Mesenchymal stem cell (in vitro differentiated cells and primary cell): ENCODE measurements around the gene CEP89.
"Not testable (repeated sequence)": the region's sequence is repeated elsewhere in the genome, so short reads cannot be mapped to it uniquely, and the experiment has no call there.

Experiments used
- DNase-seq: peaks from one replicate; pipeline ENCODE4 v3.0.0-alpha.2; 2013
- H2AFZ ChIP-seq: one replicate; pipeline ENCODE4 v1.6.1; 2013; ENCODE audit warnings: low read depth, mild to moderate bottlenecking, control low read depth, inconsistent platforms, low read length, moderate library complexity
- H2AK5ac ChIP-seq: 2 replicates; pipeline ENCODE4 v1.6.1; 2013; ENCODE audit warnings: low read length, moderate library complexity, mild to moderate bottlenecking, inconsistent platforms; ENCODE audit not compliant: severe bottlenecking
- H2BK120ac ChIP-seq: one replicate; pipeline ENCODE4 v1.6.1; 2013; ENCODE audit warnings: low read depth, mild to moderate bottlenecking, inconsistent platforms, low read length, moderate library complexity
- H2BK12ac ChIP-seq, 2 experiments: one replicate each; pipeline ENCODE4 v1.6.1; 2013; ENCODE audit warnings: inconsistent platforms in 2 of 2, low read length in 2 of 2, mild to moderate bottlenecking in 2 of 2, moderate library complexity in 2 of 2, control low read depth in 1 of 2
- H2BK15ac ChIP-seq: one replicate; pipeline ENCODE4 v1.6.1; 2013; ENCODE audit warnings: mild to moderate bottlenecking, low read depth, inconsistent platforms; ENCODE audit not compliant: poor library complexity, severe bottlenecking
- H2BK5ac ChIP-seq: 2 replicates; pipeline ENCODE4 v1.6.1; 2013; ENCODE audit warnings: low read depth, mild to moderate bottlenecking, low read length, control low read depth, inconsistent platforms; ENCODE audit not compliant: poor library complexity, severe bottlenecking
- H3K14ac ChIP-seq, 2 experiments: one replicate each; pipeline ENCODE4 v1.6.1; 2013; ENCODE audit warnings: inconsistent platforms in 2 of 2, low read length in 2 of 2, control low read depth in 1 of 2, mild to moderate bottlenecking in 1 of 2, moderate library complexity in 1 of 2
- H3K18ac ChIP-seq, 2 experiments: one replicate each; pipeline ENCODE4 v1.6.1; 2013; ENCODE audit warnings: inconsistent platforms in 2 of 2, low read length in 2 of 2, control low read depth in 1 of 2, low read depth in 1 of 2, mild to moderate bottlenecking in 1 of 2
- H3K23ac ChIP-seq, 2 experiments: one replicate each; pipeline ENCODE4 v1.6.1; 2013; ENCODE audit warnings: inconsistent platforms in 2 of 2, low read length in 2 of 2, mild to moderate bottlenecking in 2 of 2, moderate library complexity in 2 of 2, control low read depth in 1 of 2
- H3K27ac ChIP-seq: 2 replicates; pipeline ENCODE4 v1.5.1; 2013; ENCODE audit warnings: mild to moderate bottlenecking, moderate library complexity, low read length, control low read depth, inconsistent platforms; ENCODE audit not compliant: poor library complexity, severe bottlenecking
- H3K27me3 ChIP-seq, 2 experiments: 2 replicates each; pipeline versions ENCODE4 v1.6.1 to v1.7.0; 2013; ENCODE audit warnings: low read length in 2 of 2, mild to moderate bottlenecking in 2 of 2, moderate library complexity in 2 of 2, control low read depth in 1 of 2, inconsistent platforms in 1 of 2; ENCODE audit not compliant: control insufficient read depth in 1 of 2, insufficient read depth in 1 of 2
- H3K36me3 ChIP-seq, 2 experiments: 2 replicates each; pipeline versions ENCODE4 v1.6.1 to v1.7.0; 2013; ENCODE audit warnings: low read length in 2 of 2, control low read depth in 1 of 2, inconsistent platforms in 1 of 2, low read depth in 1 of 2, mild to moderate bottlenecking in 1 of 2; ENCODE audit not compliant: insufficient read depth in 2 of 2, control insufficient read depth in 1 of 2
- H3K4ac ChIP-seq, 2 experiments: one replicate each; pipeline ENCODE4 v1.6.1; 2013; ENCODE audit warnings: inconsistent platforms in 2 of 2, low read length in 2 of 2, mild to moderate bottlenecking in 2 of 2, moderate library complexity in 2 of 2, control low read depth in 1 of 2, low read depth in 1 of 2
- H3K4me1 ChIP-seq: 2 replicates; pipeline ENCODE4 v1.6.1; 2013; ENCODE audit warnings: low read depth, low read length, control low read depth; ENCODE audit not compliant: control insufficient read depth, insufficient read depth
- H3K4me2 ChIP-seq: 2 replicates; pipeline ENCODE4 v1.6.1; 2013; ENCODE audit warnings: low read length, mild to moderate bottlenecking, inconsistent platforms; ENCODE audit not compliant: poor library complexity, severe bottlenecking
- H3K4me3 ChIP-seq, 2 experiments: 2 replicates each; pipeline versions ENCODE4 v1.5.1 to v1.7.0; 2013; ENCODE audit warnings: low read length in 2 of 2, mild to moderate bottlenecking in 2 of 2, control low read depth in 1 of 2, low read depth in 1 of 2; ENCODE audit not compliant: insufficient read depth in 1 of 2
- H3K79me1 ChIP-seq: replicated peaks from 2 replicates; pipeline ENCODE4 v1.6.1; 2013; ENCODE audit warnings: mild to moderate bottlenecking, control low read depth, low read length, inconsistent platforms; ENCODE audit not compliant: poor library complexity, severe bottlenecking
- H3K9ac ChIP-seq: 2 replicates; pipeline ENCODE4 v1.7.0; 2013; ENCODE audit warnings: mild to moderate bottlenecking, low read length, moderate library complexity
- H3K9me3 ChIP-seq: 2 replicates; pipeline ENCODE4 v1.7.0; 2013; ENCODE audit warnings: mild to moderate bottlenecking, low read length; ENCODE audit not compliant: control insufficient read depth
- H4K8ac ChIP-seq: one replicate; pipeline ENCODE4 v1.6.1; 2013; ENCODE audit warnings: inconsistent platforms, mild to moderate bottlenecking, low read length, moderate library complexity
- H4K91ac ChIP-seq: one replicate; pipeline ENCODE4 v1.6.1; 2013; ENCODE audit warnings: mild to moderate bottlenecking, low read length, inconsistent platforms
- WGBS: methylation state at CpG from one replicate; pipeline ENCODE4 v1.1.7; 2013; ENCODE audit warnings: mixed read lengths; 5-methylcytosine and 5-hydroxymethylcytosine counted together

The CEP89 gene

DNA sequence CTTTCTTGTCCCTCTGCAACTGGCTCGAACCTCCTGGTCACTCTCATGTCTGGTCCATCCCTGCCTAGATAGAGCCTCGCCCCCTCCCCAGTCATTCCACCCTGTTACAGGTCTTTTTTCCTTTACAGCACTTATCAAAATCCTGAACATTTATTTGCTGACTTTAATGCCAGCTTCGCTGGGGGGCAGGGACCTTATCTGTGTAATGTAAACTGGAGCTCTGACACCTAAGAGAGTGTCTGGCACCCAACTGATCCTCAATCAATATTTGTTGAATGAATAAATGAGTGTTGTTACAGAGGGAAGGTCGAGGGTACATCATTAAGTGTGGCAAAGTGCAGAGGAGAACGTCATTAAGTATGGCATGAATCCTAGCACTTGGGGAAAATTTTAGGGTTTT lies 17.0 kb upstream of the CEP89 start:
- H2BK15ac ChIP-seq = no peak overlapping the region
- H3K79me1 ChIP-seq = peaks cover 15% of the 10 kb centered on the region
- no peak overlapping the region for H3K23ac ChIP-seq
- no peaks in the 10 kb centered on the region for H3K4me1 ChIP-seq
- H3K27ac ChIP-seq = no peak overlapping the region
- H2AFZ ChIP-seq = no peak overlapping the region
- H4K91ac ChIP-seq = no peak overlapping the region
- no peak overlapping the region for H3K9ac ChIP-seq
- H3K14ac ChIP-seq = no peak overlapping the region
- H3K4ac ChIP-seq = no peak overlapping the region
- DNase-seq = no peak
- no peak overlapping the region for H3K4me3 ChIP-seq
- H3K18ac ChIP-seq = no peak overlapping the region
- H2BK5ac ChIP-seq = no peak overlapping the region
- no peaks in the 10 kb centered on the region for H3K9me3 ChIP-seq
- H2BK120ac ChIP-seq = no peak overlapping the region
- no peak overlapping the region for H2AK5ac ChIP-seq
- H2BK12ac ChIP-seq = no peak overlapping the region
- H3K36me3 ChIP-seq = peaks cover 0 to 48% of the 10 kb centered on the region in 2 experiments
- H4K8ac ChIP-seq = no peak overlapping the region
- WGBS = 90% methylated on average over 5 of the region's 5 CpGs
- no peaks in the 10 kb centered on the region for H3K27me3 ChIP-seq
- no peak overlapping the region for H3K4me2 ChIP-seq

GRCh38 chr19:32988254-32988653 lies 16.5 kb upstream of the CEP89 start:
- not testable (repeated sequence) for H3K18ac ChIP-seq, H2BK12ac ChIP-seq, H3K4me2 ChIP-seq, H3K27me3 ChIP-seq, H3K14ac ChIP-seq, H3K9me3 ChIP-seq, H4K91ac ChIP-seq, H2BK15ac ChIP-seq, H4K8ac ChIP-seq, H2AFZ ChIP-seq, H3K27ac ChIP-seq, H2BK120ac ChIP-seq, H3K4me3 ChIP-seq, H2BK5ac ChIP-seq, H3K4me1 ChIP-seq, H3K4ac ChIP-seq, DNase-seq, H3K9ac ChIP-seq, H3K23ac ChIP-seq, H2AK5ac ChIP-seq
- Histone ChIP-seq H3K36me3 (peaks cover 0 to 48% of the 10 kb centered on the region in 2 experiments), H3K79me1 (peaks cover 13% of the 10 kb centered on the region)
- WGBS = 96% methylated on average over 5 of the region's 5 CpGs

- peaks cover 0 to 28% of the 10 kb centered on the region in 2 experiments for H3K36me3 ChIP-seq
- H3K14ac ChIP-seq, H3K4ac ChIP-seq, H2BK5ac ChIP-seq, H2BK15ac ChIP-seq, H2AK5ac ChIP-seq, H4K8ac ChIP-seq, H2AFZ ChIP-seq, H3K27me3 ChIP-seq, H4K91ac ChIP-seq, H3K23ac ChIP-seq, H3K4me1 ChIP-seq, DNase-seq, H2BK120ac ChIP-seq, H3K27ac ChIP-seq, H3K9ac ChIP-seq, H2BK12ac ChIP-seq, H3K9me3 ChIP-seq, H3K79me1 ChIP-seq, H3K4me2 ChIP-seq, H3K18ac ChIP-seq, H3K4me3 ChIP-seq: not testable (repeated sequence)
- 95% methylated on average over 6 of the region's 6 CpGs for WGBS
Measured at GRCh38 chr19:32982488-32982887, 10.7 kb upstream of the CEP89 start.

GRCh38 chr19:32979807-32980206 lies 8.0 kb upstream of the CEP89 start:
- H2AFZ ChIP-seq, H4K8ac ChIP-seq, H3K4me2 ChIP-seq, H3K79me1 ChIP-seq, H3K4me3 ChIP-seq, H3K23ac ChIP-seq, H3K4me1 ChIP-seq, H3K9me3 ChIP-seq, H3K14ac ChIP-seq, H3K4ac ChIP-seq, H2BK120ac ChIP-seq, H2AK5ac ChIP-seq, DNase-seq, H3K18ac ChIP-seq, H4K91ac ChIP-seq, H2BK15ac ChIP-seq, H2BK5ac ChIP-seq, H3K27ac ChIP-seq, H3K9ac ChIP-seq, H2BK12ac ChIP-seq, H3K27me3 ChIP-seq: not testable (repeated sequence)
- 95% methylated on average over 7 of the region's 7 CpGs for WGBS
- peaks cover 3 to 30% of the 10 kb centered on the region in 2 experiments for H3K36me3 ChIP-seq
